ENCODE measurements around the gene FGFBP3. TPM values are rescaled to one million over a fixed set of nuclear protein-coding genes. Genes with fewer than 3 reads are reported as not detected.

Gene FGFBP3
- total RNA-seq, 1 donor from 2014 or later: 3.1 TPM

DNA sequence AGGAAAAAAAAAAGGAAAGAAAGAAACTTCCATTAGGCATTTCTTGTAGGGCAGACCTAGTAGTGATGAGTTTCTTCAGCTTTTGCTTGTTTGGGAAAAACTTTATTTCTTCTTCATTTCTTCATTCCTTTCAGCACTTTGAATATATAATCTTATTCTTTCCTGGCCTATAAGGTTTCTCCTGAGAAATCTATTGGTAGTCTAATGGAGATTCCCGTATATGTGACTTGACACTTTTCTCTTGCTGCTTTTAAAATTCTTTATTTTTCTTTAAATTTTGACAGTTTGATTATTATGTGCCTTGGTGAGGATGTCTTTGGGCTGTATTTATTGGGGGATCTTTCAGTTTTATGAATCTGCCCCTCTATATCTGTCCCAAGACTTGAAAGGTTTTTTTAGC lies 10.4 kb upstream of the FGFBP3 start:
- H3K36me3 Mint-ChIP-seq (ENCODE audit: unreplicated experiment): no peaks in the 10 kb centered on the region
- no peak overlapping the region for H3K4me3 Mint-ChIP-seq (ENCODE audit: unreplicated experiment)
- H3K4me1 Mint-ChIP-seq (ENCODE audit: unreplicated experiment): peaks cover 8% of the 10 kb centered on the region
- TF ChIP-seq, protein P1, sequence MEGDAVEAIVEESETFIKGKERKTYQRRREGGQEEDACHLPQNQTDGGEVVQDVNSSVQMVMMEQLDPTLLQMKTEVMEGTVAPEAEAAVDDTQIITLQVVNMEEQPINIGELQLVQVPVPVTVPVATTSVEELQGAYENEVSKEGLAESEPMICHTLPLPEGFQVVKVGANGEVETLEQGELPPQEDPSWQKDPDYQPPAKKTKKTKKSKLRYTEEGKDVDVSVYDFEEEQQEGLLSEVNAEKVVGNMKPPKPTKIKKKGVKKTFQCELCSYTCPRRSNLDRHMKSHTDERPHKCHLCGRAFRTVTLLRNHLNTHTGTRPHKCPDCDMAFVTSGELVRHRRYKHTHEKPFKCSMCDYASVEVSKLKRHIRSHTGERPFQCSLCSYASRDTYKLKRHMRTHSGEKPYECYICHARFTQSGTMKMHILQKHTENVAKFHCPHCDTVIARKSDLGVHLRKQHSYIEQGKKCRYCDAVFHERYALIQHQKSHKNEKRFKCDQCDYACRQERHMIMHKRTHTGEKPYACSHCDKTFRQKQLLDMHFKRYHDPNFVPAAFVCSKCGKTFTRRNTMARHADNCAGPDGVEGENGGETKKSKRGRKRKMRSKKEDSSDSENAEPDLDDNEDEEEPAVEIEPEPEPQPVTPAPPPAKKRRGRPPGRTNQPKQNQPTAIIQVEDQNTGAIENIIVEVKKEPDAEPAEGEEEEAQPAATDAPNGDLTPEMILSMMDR (IDR thresholded peaks at IDR 0.05): no peak
- peaks cover 21% of the 10 kb centered on the region for H3K27me3 Mint-ChIP-seq (ENCODE audit: unreplicated experiment)
- H3K9me3 Mint-ChIP-seq (ENCODE audit: unreplicated experiment): peaks cover 4% of the 10 kb centered on the region
- H3K27ac Mint-ChIP-seq (ENCODE audit: unreplicated experiment): no peak overlapping the region
- no peak for DNase-seq (ENCODE audit: extremely low spot score, unreplicated experiment)

DNA sequence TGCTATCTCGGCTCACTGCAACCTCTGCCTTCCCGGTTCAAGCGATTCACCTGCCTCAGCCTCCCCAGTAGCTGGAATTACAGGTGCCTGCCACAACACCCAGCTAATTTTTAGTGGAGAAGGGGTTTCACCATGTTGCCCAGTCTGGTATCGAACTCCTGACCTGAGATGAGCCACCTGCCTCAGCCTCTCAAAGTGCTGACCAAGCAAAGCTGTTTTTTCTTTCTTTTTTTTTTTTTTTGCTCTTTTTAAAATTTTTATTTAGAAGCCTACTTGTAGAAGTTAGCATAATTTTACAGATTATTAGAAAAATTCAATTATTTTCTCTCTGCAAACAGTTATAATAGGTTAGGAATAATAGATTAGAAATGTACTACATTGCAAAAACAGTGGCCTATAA lies 1.2 kb upstream of the FGFBP3 start:
- H3K36me3 Mint-ChIP-seq (ENCODE audit: unreplicated experiment): peaks cover 4% of the 10 kb centered on the region
- no peak overlapping the region for H3K27ac Mint-ChIP-seq (ENCODE audit: unreplicated experiment)
- H3K4me1 Mint-ChIP-seq (ENCODE audit: unreplicated experiment): peaks cover 15% of the 10 kb centered on the region
- no peak overlapping the region for H3K4me3 Mint-ChIP-seq (ENCODE audit: unreplicated experiment)
- no peaks in the 10 kb centered on the region for H3K9me3 Mint-ChIP-seq (ENCODE audit: unreplicated experiment)
- DNase-seq (ENCODE audit: extremely low spot score, unreplicated experiment): peak; percentile 30
- TF ChIP-seq, protein P1 (IDR thresholded peaks at IDR 0.05): no peak
- H3K27me3 Mint-ChIP-seq (ENCODE audit: unreplicated experiment): peaks cover 22% of the 10 kb centered on the region

DNA sequence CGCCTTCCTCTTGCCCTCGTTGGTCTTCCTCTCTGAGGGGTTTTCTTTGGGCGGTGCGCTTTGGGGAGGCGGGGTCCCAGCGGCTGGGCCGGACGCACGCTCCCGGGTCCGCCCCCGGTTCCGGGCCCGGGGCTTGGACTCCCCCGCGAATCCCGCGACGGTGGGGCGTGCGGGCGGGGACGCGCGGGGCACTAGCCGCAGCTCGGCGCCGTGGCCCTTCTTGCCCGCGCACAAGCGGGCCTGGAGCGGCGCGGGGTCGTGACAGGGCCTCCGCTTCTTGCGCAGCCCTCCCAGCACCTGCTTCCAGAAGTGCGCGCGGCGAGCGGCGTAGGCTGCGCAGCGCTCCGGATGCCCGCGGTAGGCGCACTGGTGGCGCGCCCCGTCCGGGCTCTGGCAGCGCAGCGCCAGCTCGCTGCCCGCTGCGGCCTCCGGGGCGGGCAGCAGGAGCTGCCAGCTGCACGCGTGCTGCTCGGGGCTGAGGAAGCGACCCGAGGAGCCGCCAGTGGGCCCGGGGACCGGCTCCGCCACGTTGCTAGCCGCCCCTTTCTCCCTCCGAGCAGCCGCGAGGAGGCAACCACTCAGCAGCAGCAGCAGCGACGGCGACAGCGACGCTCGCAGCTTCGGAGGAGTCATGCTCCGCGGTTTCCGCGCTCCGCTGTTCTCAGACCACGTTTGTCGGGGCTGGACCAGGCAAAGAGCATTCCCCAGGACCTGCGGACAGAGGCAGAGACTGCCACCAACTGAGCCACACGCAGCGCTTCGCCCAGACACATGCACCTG lies 759 bp downstream of the FGFBP3 start:
- DNase-seq (ENCODE audit: extremely low spot score, unreplicated experiment): peak; percentile 86
- peaks cover 19% of the 10 kb centered on the region for H3K4me1 Mint-ChIP-seq (ENCODE audit: unreplicated experiment)

DNA sequence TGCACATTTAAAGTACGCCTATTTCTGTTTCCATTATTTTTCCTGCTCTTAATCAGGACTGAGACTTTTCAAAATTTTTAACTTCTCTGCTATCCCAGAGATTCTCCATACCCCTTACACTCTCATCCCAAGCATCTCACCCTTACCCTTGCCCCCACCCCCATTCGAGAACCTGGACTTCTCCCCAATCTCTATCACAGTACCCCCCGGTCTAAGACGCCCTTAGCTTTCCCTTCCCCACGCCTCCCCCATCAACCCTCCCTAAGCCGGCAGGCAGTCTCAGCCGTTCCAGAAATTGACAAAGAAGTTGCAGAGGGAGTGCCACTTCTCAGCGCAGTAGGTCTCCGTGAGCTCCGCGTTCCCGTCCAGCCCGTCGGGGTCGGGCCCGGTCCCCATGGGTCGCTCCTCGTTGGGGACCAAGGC lies 1.4 kb downstream of the FGFBP3 start:
- Mint-ChIP-seq H3K36me3 (ENCODE audit: unreplicated experiment) (peaks cover 4% of the 10 kb centered on the region), H3K9me3 (ENCODE audit: unreplicated experiment) (no peaks in the 10 kb centered on the region), H3K27ac (ENCODE audit: unreplicated experiment) (peak overlapping the region; percentile 39), H3K4me3 (ENCODE audit: unreplicated experiment) (peak overlapping the region; percentile 76), H3K27me3 (ENCODE audit: unreplicated experiment) (peaks cover under 1% of the 10 kb centered on the region), H3K4me1 (ENCODE audit: unreplicated experiment) (peaks cover 19% of the 10 kb centered on the region)
- DNase-seq (ENCODE audit: extremely low spot score, unreplicated experiment): no peak
- TF ChIP-seq, protein P1 (IDR thresholded peaks at IDR 0.05): no peak

More for the DNA sequence above, 759 bp downstream of the FGFBP3 start:
- Mint-ChIP-seq H3K36me3 (ENCODE audit: unreplicated experiment) (peaks cover 4% of the 10 kb centered on the region), H3K9me3 (ENCODE audit: unreplicated experiment) (no peaks in the 10 kb centered on the region), H3K27ac (ENCODE audit: unreplicated experiment) (peak overlapping the region; percentile 45), H3K4me3 (ENCODE audit: unreplicated experiment) (peak overlapping the region; percentile 83), H3K27me3 (ENCODE audit: unreplicated experiment) (peaks cover 6% of the 10 kb centered on the region)
- TF ChIP-seq, protein P1 (IDR thresholded peaks at IDR 0.05): peak; percentile 58

DNA sequence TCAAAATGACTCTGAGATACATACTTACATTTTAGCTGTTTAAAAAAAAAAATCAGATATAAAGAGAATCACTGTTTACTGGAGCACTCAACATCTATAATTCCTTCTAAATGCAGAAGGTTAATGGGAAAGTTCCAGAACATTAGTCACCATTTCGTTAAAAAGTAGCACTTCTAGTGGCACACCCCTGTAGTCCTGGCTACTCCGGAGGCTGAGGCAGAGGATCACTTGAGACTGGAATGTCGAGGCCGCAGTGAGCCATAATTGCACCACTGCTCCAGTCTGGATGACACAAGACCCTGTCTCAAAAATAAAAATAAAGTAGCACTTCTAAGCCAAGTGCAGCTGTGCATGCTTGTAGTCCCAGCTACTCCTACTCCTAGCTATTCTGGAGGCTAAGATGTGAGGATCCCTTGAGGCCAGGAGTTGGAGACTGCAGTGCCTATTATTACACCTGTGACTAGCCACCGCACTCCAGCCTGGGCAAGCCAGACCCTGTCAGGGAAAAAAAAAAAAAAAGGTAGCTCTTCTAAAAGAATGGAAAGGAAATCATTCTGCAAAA lies 2.2 kb downstream of the FGFBP3 start:
- Mint-ChIP-seq H3K36me3 (ENCODE audit: unreplicated experiment) (peaks cover 4% of the 10 kb centered on the region), H3K4me3 (ENCODE audit: unreplicated experiment) (peak overlapping the region; percentile 76), H3K9me3 (ENCODE audit: unreplicated experiment) (no peaks in the 10 kb centered on the region), H3K4me1 (ENCODE audit: unreplicated experiment) (peaks cover 26% of the 10 kb centered on the region), H3K27ac (ENCODE audit: unreplicated experiment) (no peak overlapping the region), H3K27me3 (ENCODE audit: unreplicated experiment) (no peaks in the 10 kb centered on the region)
- peak; percentile 49 for DNase-seq (ENCODE audit: extremely low spot score, unreplicated experiment)
- TF ChIP-seq, protein P1 (IDR thresholded peaks at IDR 0.05): no peak
